GM21786 (cell line): ENCODE data around the gene ACR.
"Not testable (repeated sequence)": the region's sequence is repeated elsewhere in the genome, so short reads cannot be mapped to it uniquely, and the experiment has no call there.

Experiments used
- ATAC-seq: cut with Tn5 transposase; IDR thresholded peaks from one replicate; pipeline ENCODE4 v1.9.1; 2021; ENCODE audit not compliant: unreplicated experiment

The ACR gene

DNA sequence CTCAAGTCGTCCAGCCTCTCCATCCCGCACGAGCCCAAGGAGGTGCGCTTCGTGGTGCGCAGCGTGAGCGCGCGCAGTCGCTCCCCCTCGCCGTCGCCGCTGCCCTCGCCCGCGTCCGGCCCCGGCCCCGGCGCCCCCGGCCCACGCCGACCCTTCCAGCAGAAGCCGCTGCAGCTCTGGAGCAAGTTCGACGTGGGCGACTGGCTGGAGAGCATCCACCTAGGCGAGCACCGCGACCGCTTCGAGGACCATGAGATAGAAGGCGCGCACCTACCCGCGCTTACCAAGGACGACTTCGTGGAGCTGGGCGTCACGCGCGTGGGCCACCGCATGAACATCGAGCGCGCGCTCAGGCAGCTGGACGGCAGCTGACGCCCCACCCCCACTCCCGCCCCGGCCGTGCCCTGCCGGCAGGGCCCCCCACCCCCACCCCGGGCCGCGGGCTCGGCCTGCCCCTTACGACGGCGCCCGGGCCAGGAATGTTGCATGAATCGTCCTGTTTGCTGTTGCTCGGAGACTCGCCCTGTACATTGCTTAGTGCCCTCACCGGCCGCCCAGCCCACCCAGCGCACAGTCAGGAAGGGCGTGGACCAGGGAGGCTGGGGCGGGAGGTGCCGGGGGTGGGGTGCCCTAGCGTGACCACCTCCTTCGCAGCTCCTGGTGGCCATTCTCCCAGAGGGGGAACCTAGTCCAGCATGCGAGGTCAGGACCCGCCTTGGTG, 6.9 kb upstream of the ACR start:
- ATAC-seq: no peak

DNA sequence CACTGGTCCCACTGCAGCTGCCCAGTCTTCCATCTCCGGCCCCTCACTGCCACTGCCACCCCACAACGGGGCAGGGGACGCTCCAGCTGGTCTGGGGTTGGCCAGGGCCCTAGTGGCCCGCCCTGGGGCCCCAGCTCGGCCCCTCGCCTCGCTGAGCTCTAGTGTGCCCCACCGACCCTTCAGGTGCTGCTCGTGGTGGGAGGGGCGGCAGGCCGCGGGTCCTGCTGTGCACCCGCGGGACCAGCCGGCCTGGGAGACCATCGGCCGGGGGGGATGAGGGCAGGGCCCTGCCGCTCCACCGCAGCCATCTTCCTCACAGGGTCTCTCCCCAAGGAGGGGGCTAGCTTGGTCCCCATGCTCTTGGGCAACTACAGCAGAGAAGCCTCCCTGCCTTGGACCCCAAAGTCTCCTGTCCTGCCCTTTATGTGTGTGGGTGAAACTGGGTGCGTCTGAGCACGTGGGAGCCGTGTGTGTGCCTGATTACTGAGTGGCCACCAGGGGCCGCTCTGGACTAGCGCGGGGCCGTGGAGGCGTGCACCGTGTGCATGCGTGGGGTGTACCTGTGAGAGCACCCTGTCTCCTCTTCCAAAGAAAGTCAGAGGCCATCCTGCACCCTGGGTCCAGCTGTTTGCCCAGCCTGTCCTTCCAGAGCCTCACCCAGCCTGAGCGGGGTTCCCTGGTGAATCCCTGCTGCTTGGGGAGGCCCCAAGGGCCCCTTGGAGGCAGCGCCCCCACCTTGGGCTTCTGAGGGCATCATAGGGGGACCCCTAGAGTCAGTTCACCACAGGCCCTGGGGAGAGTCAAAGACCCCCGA, 6.0 kb upstream of the ACR start:
- ATAC-seq: no peak

DNA sequence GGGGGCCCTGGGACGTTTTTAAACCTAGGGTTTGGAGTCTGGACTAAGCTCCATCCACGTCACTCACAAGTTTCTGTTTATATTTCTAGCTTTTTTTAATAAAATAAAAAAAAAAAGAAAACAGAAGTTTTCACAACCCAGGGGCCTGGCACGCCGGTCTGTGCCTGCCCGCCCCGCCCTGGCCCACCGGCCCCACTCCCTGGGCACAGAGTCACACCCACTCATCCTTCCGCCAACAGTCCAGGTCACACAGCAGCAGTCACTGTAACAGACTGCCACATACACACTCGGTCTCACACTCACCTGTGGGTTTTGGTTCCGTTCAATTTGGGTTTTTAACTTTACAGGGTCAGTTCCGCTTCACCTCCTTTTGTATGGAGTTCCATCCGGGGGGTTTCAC, 5.3 kb upstream of the ACR start:
- ATAC-seq: no peak

DNA sequence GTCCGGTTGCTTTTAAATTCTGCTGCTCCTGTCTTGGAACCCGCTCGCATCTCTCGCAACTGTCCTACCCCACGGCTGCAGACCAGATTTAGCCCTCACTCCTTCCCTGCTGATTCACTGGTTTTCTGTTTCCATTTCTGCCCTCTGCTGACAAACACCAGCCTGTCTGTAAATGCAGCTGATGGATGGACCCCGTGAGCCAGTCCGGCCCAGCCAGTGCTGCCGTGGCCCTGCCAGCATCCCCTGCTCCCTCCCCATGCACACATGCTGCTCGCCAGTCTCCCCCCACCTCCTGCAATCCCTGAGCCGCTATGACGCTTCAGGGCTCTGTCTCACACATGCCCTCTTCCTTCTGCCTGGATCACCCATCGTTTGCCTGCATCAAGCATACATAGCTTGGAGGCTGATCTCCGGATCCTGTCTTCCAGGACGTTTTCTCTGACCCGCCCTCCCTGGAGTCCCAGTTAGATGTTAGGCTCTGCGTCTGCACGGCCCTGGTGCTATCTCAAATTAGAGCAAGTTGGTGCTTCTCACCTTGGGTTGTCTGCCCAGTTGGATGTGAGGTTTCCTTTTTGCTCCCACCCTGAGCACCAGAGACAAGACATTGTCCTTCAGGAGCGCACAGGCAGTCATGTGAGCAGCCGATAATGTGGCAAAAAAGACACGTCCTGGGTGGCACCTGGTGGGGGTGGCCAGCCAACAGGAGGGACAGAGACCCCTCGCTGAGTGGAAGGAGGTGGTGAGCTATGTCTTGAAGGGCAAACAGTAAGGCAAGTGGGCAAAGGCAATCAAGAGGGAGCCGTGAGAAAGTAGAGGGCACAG, 4.3 kb upstream of the ACR start:
- no peak for ATAC-seq

DNA sequence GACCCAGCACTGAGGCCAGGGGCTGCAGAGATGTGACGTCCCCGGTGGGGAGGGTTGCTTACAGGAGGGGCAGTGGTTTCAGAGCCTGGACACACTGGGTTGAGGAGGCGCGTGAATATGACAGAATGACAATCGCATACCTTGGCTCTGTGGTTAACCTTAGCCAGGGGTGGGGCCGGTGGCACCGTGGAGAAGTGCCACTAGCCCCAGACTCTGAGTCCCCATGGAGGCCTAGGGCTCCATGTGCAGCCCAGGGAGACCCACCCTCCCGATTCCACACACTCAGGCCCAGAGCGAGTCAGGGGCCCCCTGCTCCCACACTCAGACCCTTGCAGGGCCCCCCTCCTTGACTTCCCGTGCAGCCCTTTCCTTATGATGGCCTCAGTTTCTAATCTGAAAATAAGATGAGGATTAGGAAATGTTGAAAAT, 3.6 kb upstream of the ACR start:
- ATAC-seq: no peak

DNA sequence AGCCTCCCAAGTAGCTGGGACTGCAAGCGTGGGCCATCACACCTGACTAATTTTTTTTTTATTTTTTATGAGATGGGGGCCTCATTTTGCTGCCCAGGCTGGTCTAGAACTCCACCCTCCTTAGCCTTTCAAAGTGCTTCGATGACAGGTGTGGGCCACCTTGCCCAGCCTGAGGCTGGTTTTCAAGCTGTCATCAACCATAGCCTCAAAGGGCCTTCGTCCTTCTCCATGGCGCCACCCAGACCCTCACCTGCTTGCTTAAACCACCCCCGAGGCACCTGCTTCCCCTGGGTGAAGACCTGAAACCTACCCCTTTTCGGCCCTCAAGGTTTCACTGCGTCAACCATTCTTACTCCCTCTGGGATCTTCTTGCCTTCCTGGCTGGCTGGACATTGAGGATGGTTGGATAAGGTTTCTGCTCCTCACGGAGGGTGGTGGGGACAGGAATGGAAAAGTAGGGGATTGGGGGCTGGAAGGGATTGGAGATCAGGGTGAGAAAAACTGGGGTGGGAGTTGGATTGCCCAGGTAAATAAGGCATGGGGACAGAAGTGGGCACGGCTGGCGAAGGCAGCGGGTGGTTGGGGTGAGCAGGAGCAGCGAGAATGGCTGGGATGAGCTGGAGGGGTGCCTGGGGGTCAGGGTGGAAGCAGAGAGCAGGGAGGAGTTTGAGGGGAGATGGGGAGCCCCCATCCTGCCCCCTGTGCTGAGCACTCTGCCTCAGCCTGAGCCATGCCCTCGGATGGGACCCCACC, 2.8 kb upstream of the ACR start:
- ATAC-seq: no peak

DNA sequence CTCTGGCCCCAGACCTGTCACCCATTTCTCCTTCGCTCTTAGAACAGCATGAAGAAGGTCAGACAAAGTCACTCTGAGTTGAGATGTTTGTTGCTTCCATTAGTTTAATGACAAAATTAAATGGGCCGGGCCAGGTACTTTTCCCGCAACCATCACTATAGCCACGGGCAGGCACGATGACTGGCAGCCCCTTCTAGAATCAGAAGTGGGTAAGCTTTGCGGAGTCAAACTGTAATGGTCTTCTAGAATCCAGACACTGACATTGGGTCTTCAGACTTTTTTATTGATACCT, 2.3 kb upstream of the ACR start:
- no peak for ATAC-seq

DNA sequence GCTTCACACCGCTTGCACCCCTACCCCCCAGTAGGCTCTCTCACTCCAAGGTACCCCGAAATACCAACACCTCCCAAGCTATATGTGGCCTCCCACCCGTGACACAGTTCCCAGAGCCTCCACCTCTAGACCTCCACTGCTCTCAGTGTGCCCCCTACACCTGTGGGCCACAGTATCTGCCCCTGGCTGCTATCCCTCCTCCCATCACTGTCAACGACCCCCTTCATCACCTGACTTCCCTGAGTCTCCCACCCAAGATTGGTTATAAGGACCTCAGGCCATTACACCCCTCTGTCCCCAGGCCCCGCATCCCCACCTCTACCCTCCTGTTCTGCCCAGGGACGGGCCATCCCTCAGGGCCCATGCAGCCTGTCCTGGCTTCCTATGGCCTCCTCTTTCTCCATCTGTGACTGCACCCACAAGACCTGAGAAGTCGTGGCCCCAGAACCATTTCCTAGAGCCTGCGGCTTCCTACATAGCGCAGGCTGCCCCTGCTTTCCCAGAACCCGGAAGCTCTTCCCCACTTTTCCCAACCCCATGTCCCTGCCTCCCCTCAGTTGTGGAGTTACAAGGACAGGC, 734 bp downstream of the ACR start:
- ATAC-seq: no peak

DNA sequence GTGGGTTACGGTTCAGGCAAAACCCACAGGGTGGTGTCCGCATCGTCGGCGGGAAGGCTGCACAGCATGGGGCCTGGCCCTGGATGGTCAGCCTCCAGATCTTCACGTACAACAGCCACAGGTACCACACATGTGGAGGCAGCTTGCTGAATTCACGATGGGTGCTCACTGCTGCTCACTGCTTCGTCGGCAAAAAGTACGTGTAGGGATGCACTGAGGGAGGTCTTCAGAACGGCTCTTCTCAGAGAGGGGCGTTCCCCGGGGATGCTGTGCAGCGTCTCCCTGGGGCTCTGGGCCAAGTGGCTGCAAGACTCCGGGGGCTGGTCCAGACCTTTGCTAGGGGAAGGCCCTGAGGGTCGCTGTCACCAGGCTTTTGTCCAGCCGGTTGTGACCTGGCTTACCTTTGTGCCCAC, 1.3 kb downstream of the ACR start:
- ATAC-seq: no peak

DNA sequence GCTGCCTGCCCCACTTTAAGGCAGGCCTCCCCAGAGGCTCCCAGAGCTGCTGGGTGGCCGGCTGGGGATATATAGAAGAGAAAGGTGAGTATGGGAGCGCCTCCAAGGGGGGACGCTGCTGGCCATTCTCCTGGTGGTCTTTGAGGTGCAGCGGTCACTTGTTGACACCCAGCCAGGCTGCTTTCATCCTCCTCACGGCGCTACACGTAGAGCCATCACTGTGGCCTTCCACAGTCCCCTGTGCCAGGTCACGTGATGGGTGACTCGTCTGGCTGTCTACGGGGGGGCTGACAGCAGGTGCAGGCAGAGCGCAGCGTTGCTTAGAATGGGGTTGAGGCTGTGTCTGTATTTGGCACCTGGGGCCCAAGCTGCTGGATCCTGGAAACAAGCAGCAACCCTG, 1.9 kb downstream of the ACR start:
- no peak for ATAC-seq

DNA sequence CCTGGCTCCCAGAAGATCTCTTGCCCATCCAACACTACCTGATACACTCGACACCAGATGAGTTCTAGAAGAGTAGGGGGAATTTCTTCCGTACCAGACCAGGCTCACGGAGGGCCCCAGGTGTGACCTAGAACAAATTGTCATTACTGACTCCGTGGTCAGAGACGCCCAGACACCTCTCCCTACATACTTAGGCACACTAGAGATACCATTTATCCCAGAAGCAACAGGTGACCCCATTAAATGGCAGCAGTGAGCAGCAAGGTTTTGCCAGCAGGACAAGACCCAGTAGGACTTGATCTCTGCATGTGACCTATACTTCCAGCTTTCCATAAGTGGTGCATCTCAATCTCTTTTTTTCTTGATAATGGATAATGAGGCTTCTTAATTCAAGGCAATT, 2.7 kb downstream of the ACR start:
- not testable (repeated sequence) for ATAC-seq

DNA sequence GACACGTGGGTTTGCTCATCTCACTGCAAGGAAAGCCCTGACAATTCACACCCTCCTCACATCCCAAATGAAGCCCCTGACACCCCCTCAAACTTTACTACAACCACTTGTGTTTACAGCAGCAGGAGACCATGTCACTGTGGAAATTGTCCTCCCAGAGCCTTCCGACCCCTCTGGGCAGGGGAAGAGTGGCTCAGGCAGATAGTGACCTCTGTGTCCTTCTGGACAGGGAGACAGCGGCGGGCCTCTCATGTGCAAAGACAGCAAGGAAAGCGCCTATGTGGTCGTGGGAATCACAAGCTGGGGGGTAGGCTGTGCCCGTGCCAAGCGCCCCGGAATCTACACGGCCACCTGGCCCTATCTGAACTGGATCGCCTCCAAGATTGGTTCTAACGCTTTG, 6.4 kb downstream of the ACR start:
- ATAC-seq: not testable (repeated sequence)

DNA sequence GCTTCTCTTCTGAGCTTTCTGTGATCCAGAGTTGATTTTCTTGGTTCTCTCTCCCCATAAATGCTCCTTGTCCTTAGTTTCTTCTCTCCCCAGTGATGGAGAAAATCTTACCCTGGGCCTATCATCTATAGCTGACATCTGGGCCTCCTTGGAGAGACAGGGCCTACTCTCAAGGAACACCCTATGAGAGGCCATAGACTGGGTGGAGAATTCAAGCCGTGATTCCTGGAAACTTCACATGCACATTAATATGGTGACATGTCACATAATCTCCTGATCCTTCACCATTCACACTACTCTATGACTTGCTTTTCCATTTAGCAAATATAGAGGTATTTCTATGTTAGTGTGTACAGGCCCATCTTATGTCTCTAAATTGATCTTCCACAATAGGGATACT, 9.5 kb downstream of the ACR start:
- ATAC-seq: not testable (repeated sequence)

DNA sequence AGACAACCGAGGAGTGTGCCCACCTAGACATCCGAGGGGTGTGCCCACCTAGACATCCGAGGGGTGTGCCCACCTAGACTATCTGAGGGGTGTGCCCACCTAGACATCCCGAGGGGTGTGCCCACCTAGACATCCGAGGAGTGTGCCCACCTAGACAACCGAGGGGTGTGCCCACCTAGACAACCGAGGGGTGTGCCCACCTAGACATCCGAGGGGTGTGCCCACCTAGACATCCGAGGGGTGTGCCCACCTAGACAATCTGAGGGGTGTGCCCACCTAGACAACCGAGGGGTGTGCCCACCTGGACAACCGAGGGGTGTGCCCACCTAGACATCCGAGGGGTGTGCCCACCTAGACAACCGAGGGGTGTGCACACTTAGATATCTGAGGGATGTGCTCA, 10.6 kb downstream of the ACR start:
- not testable (repeated sequence) for ATAC-seq

DNA sequence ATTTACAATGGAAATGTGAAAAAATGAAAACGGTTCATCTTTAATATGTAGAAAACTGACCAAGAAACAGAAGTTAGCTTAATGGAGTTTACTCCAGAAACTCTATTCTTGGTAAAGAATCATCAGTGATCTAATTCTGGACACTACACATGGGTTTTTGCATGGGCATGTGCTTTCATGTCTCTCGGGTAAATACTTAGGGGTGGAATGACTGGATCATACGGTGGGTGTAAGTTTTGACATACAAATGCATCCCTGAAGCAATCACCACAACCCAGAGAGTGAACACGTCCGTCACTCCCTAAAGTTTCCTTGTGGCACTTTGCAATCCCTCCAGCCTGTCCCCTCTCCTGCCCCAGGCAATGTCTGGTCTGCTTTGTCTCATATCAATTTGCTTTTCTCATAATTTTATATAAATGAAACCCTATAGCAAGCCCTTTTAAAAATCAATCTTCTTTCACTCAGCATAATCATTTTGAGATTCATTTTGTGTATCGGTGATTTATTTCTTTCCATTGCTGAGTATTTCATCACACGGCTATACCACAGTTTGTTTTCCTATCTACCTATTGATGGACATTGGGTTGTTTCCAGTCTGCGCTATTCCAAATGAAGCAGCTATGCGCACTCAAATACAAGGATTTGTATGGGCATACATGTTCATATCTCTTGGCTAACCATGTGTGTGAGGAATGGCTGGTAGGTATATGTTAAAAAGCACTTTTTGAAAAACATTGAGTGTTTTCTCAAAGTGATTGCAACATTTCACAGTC, 11.5 kb downstream of the ACR start:
- not testable (repeated sequence) for ATAC-seq

DNA sequence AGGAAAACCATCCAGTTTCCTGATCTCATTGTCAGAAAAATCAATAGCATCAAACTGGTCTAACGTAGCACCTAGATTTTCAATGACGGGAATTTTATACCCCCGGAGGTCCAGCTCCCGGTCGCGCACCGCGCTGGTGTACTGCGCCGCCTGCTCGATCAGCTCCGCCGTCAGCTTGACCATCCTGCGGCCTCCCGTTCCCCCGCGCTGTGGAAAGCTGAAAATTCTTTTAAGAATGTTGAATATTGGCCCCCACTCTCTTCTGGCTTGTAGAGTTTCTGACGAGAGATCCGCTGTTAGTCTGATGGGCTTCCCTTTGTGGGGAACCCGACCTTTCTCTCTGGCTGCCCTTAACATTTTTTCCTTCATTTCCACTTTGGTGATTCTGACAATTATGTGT, 17.2 kb downstream of the ACR start:
- not testable (repeated sequence) for ATAC-seq

DNA sequence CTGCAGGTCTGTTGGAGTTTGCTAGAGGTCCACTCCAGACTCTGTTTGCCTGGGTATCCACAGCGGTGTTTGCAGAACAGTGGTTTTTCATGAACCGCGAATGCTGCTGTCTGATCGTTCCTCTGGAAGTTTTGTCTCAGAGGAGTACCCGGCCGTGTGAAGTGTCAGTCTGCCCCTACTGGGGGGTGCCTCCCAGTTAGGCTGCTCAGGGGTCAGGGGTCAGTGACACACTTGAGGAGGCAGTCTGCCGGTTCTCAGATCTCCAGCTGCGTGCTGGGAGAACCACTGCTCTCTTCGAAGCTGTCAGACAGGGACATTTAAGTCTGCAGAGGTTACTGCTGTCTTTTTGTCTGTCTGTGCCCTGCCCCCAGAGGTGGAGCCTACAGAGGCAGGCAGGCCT, 18.4 kb downstream of the ACR start:
- not testable (repeated sequence) for ATAC-seq

DNA sequence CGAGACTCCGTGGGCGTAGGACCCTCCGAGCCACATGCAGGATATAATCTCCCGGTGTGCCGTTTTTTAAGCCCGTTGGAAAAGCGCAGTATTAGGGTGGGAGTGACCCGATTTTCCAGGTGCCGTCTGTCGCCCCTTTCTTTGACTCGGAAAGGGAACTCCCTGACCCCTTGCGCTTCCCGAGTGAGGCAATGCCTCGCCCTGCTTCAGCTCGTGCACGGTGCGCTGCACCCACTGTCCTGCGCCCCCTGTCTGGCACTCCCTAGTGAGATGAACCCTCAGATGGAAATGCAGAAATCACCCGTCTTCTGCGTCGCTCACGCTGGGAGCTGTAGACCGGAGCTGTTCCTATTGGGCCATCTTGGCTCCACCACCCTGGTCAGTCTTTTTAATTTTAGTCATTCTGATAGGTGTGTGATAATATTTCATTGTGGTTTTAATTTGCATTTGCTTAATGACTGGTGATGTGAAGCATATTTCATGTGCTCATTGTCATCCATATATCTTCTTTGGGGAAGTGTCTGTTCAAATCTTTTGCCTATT, 19.0 kb downstream of the ACR start:
- not testable (repeated sequence) for ATAC-seq

DNA sequence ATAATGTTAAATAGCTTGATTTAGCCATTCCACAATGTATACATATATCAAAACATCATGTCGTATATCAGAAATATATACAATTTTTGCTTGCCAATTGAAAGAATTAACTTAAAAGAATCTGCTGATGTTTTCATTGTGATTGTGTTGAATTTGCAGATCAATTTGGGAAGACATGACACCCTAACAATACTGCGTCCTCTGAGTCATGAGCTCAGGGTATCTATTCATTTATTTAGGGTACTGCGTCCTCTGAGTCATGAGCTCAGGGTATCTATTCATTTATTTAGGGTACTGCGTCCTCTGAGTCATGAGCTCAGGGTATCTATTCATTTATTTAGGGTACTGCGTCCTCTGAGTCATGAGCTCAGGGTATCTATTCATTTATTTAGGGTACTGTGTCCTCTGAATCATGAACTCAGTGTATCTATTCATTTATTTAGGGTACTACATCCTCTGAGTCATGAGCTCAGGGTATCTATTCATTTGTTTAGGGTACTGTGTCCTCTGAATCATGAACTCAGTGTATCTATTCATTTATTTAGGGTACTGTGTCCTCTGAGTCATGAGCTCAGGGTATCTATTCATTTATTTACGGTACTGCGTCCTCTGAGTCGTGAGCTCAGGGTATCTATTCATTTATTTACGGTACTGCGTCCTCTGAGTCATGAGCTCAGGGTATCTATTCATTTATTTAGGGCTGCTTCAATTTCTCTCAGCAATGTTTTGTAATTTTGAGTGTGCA, 21.8 kb downstream of the ACR start:
- not testable (repeated sequence) for ATAC-seq
